Keratinocyte (primary cell): Measurements from ENCODE around the gene ZNF668. TPM values are rescaled to one million over a fixed set of nuclear protein-coding genes. Genes with fewer than 3 reads are reported as not detected.

ENCODE experiments used
- DNase-seq: peaks from one replicate; pipeline ENCODE4 v3.0.0-alpha.2; 2011; ENCODE audit warnings: low read depth, missing footprints, low spot score
- FAIRE-seq: peaks from 2 replicates; lab custom pipeline; 2011; peaks lifted over from hg19 to GRCh38; lab: Jason Lieb, UNC
- H2AFZ ChIP-seq: 2 replicates; pipeline ENCODE4 v1.6.0; 2012; ENCODE audit warnings: low read length, control low read depth, inconsistent platforms; ENCODE audit not compliant: control insufficient read depth
- H3K27ac ChIP-seq: 2 replicates; pipeline ENCODE4 v1.5.1; 2011; ENCODE audit warnings: low read length; ENCODE audit not compliant: control insufficient read depth, insufficient read depth
- H3K27me3 ChIP-seq: 3 replicates; pipeline ENCODE4 v1.6.0; 2011; ENCODE audit warnings: low read length; ENCODE audit not compliant: control insufficient read depth, insufficient read depth; ENCODE audit errors: extremely low read depth
- H3K36me3 ChIP-seq, 2 experiments: 2 replicates in 1 of 2; 3 replicates in 1 of 2; pipeline ENCODE4 v1.5.1; 2011; ENCODE audit warnings: low read length in 2 of 2, mild to moderate bottlenecking in 1 of 2; ENCODE audit not compliant: control insufficient read depth in 2 of 2, insufficient read depth in 2 of 2; ENCODE audit errors: extremely low read depth in 1 of 2
- H3K4me1 ChIP-seq: 3 replicates; pipeline ENCODE4 v1.5.1; 2011; ENCODE audit warnings: low read length; ENCODE audit not compliant: control insufficient read depth, insufficient read depth; ENCODE audit errors: extremely low read depth
- H3K4me2 ChIP-seq: 3 replicates; pipeline ENCODE4 v1.6.0; 2011; ENCODE audit warnings: low read depth, low read length; ENCODE audit not compliant: control insufficient read depth, insufficient read depth; ENCODE audit errors: extremely low read depth
- H3K4me3 ChIP-seq, 3 experiments: fragments of 200-600 bp in 1 of 3; sonication (generic) in 1 of 3; 2 replicates in 2 of 3; 3 replicates in 1 of 3; pipeline ENCODE4 v1.5.1; 2011 to 2016; ENCODE audit warnings: low read length in 3 of 3, mild to moderate bottlenecking in 3 of 3, control low read depth in 2 of 3, inconsistent platforms in 1 of 3, low read depth in 1 of 3, mixed read lengths in 1 of 3, mixed run types in 1 of 3, moderate library complexity in 1 of 3; ENCODE audit not compliant: control insufficient read depth in 2 of 3, insufficient read depth in 2 of 3; ENCODE audit errors: extremely low read depth in 1 of 3
- H3K79me2 ChIP-seq: 2 replicates; pipeline ENCODE4 v1.6.0; 2012; ENCODE audit warnings: low read length; ENCODE audit not compliant: control insufficient read depth, insufficient read depth
- H3K9ac ChIP-seq: 3 replicates; pipeline ENCODE4 v1.6.0; 2011; ENCODE audit warnings: low read length; ENCODE audit not compliant: control insufficient read depth, insufficient read depth; ENCODE audit errors: extremely low read depth
- H3K9me1 ChIP-seq: 3 replicates; pipeline ENCODE4 v1.6.0; 2011; ENCODE audit warnings: low read length; ENCODE audit not compliant: control insufficient read depth, insufficient read depth; ENCODE audit errors: extremely low read depth
- H3K9me3 ChIP-seq: 2 replicates; pipeline ENCODE4 v1.5.1; 2012; ENCODE audit warnings: low read depth, low read length; ENCODE audit not compliant: control insufficient read depth
- H4K20me1 ChIP-seq: 3 replicates; pipeline ENCODE4 v1.6.0; 2011; ENCODE audit warnings: low read length; ENCODE audit not compliant: control insufficient read depth, insufficient read depth; ENCODE audit errors: extremely low read depth
- CTCF ChIP-seq, 3 experiments: IDR thresholded peaks in 1 of 3; conservative IDR thresholded peaks in 1 of 3; optimal IDR thresholded peaks in 1 of 3; 2 replicates in 2 of 3; 3 replicates in 1 of 3; pipeline versions ENCODE3 to v1.5.1; 2011; ENCODE audit warnings: low read length in 3 of 3, mild to moderate bottlenecking in 3 of 3, moderate library complexity in 2 of 3, control low read depth in 1 of 3, inconsistent platforms in 1 of 3; ENCODE audit not compliant: insufficient read depth in 2 of 3; ENCODE audit errors: extremely low read depth in 1 of 3
- EZH2 ChIP-seq: IDR thresholded peaks from one replicate; pipeline ENCODE4 v1.6.1; 2012; ENCODE audit warnings: inconsistent platforms, mild to moderate bottlenecking, low read length, moderate library complexity
- dilution Hi-C: fragments of 300-500 bp; cut with MboI; formaldehyde crosslinking; loops from one replicate; pipeline ENCODE4 v1.7.0; 2020; ENCODE audit warnings: low sequenced_read_pairs; ENCODE audit not compliant: extremely low pct_ligation_motif_present
- polyA plus RNA-seq, 5 experiments: library from polyadenylated mRNA; depleted of rRNA in 3 of 5; stranded (reverse) in 3 of 5; stranded (forward) in 1 of 5; unstranded in 1 of 5; fragments of >200 nt; gene quantifications; 1 replicate in 1 of 5; 2 replicates in 3 of 5; 3 replicates in 1 of 5; pipeline versions ENCODE4 v1.2.1 to v1.2.3, GENCODE V29; 2011 to 2012; ENCODE audit warnings: missing spikeins in 2 of 5, low read depth in 1 of 5, low replicate concordance in 1 of 5

The ZNF668 gene
- polyA plus RNA-seq, 1 donor (not counting 4 experiments of a cell fraction or from before 2014, with no cell fraction given): 5.5 TPM

GRCh38 chr16:31084584-31085302, 10.7 kb upstream of the ZNF668 start:
- Histone ChIP-seq H3K9me1 (no peaks in the 10 kb centered on the region), H3K4me3 (no peak overlapping the region), H2AFZ (no peak overlapping the region), H3K4me1 (peaks cover 9% of the 10 kb centered on the region), H3K36me3 (peaks cover 11 to 15% of the 10 kb centered on the region in 2 experiments), H3K27ac (peak overlapping the region; percentile 39), H3K4me2 (no peak overlapping the region), H3K9ac (no peak overlapping the region), H4K20me1 (no peaks in the 10 kb centered on the region), H3K79me2 (peaks cover 19% of the 10 kb centered on the region), H3K27me3 (no peaks in the 10 kb centered on the region), H3K9me3 (no peaks in the 10 kb centered on the region)
- no peak for DNase-seq
- no peak for FAIRE-seq
- TF ChIP-seq CTCF (optimal IDR thresholded peaks at IDR 0.05 in 1 of 3, IDR thresholded peaks at IDR 0.05 in 1 of 3, conservative IDR thresholded peaks at IDR 0.05 in 1 of 3; ENCODE audit: extremely low read depth in 1 of 3, insufficient read depth in 2 of 3, low read length in 3 of 3) (no peak), EZH2 (no peak)
- dilution Hi-C loops: no loop called here

- no peaks in the 10 kb centered on the region for H4K20me1 ChIP-seq
- no peak overlapping the region for H3K27ac ChIP-seq
- no peaks in the 10 kb centered on the region for H3K9me3 ChIP-seq
- peaks cover 9% of the 10 kb centered on the region for H3K4me1 ChIP-seq
- H3K4me3 ChIP-seq: no peak overlapping the region
- FAIRE-seq: no peak
- no peaks in the 10 kb centered on the region for H3K9me1 ChIP-seq
- H3K4me2 ChIP-seq: no peak overlapping the region
- dilution Hi-C loops: no loop called here
- peaks cover 11 to 21% of the 10 kb centered on the region in 2 experiments for H3K36me3 ChIP-seq
- TF ChIP-seq CTCF (optimal IDR thresholded peaks at IDR 0.05 in 1 of 3, IDR thresholded peaks at IDR 0.05 in 1 of 3, conservative IDR thresholded peaks at IDR 0.05 in 1 of 3; ENCODE audit: extremely low read depth in 1 of 3, insufficient read depth in 2 of 3, low read length in 3 of 3): no peak
- TF ChIP-seq EZH2: no peak
- no peak overlapping the region for H2AFZ ChIP-seq
- no peak overlapping the region for H3K9ac ChIP-seq
- DNase-seq: no peak
- peaks cover 24% of the 10 kb centered on the region for H3K79me2 ChIP-seq
- H3K27me3 ChIP-seq: no peaks in the 10 kb centered on the region
Measured at GRCh38 chr16:31083981-31084380, 9.9 kb upstream of the ZNF668 start.
